SK-N-SH treated with all-trans-retinoic acid at 6 μM for 48 hours (cell line): Measurements from ENCODE around the gene CCDC63.

ENCODE experiments used
- ATAC-seq: fragments of 200-7000 bp; cut with Tn5 transposase; 3 replicates; pipeline ENCODE4 v1.9.1; 2020; ENCODE audit warnings: mild to moderate bottlenecking, moderate library complexity
- ARNTL ChIP-seq: fragments of 450-650 bp; formaldehyde crosslinking; IDR thresholded peaks from 2 replicates; pipeline ENCODE4 v1.5.0; 2020; ENCODE audit warnings: low read depth, mild to moderate bottlenecking, moderate library complexity, borderline replicate concordance
- BACH2 ChIP-seq: fragments of 250-450 bp; sonication (Bioruptor Pico); IDR thresholded peaks from 2 replicates; pipeline ENCODE4 v1.9.0; 2021; ENCODE audit warnings: mild to moderate bottlenecking, borderline replicate concordance
- CSDC2 ChIP-seq: fragments of 250-450 bp; sonication (Bioruptor Pico); IDR thresholded peaks from 2 replicates; pipeline ENCODE4 v1.5.0; 2020; ENCODE audit warnings: mild to moderate bottlenecking, moderate library complexity
- ESRRG ChIP-seq: fragments of 250-450 bp; sonication (Bioruptor Pico); IDR thresholded peaks from 2 replicates; pipeline ENCODE4 v1.6.1; 2021; ENCODE audit warnings: mild to moderate bottlenecking
- GLIS3 ChIP-seq: fragments of 250-450 bp; sonication (Bioruptor Pico); IDR thresholded peaks from 2 replicates; pipeline ENCODE4 v1.5.0; 2020; ENCODE audit warnings: mild to moderate bottlenecking, moderate library complexity
- OSR1 ChIP-seq: fragments of 250-450 bp; sonication (Bioruptor Pico); IDR thresholded peaks from 2 replicates; pipeline ENCODE4 v1.8.0; 2022; ENCODE audit warnings: moderate library complexity, mild to moderate bottlenecking, inconsistent platforms
- PPARA ChIP-seq: fragments of 250-450 bp; sonication (Bioruptor Pico); IDR thresholded peaks from 2 replicates; pipeline ENCODE4 v1.5.0; 2020; ENCODE audit warnings: mild to moderate bottlenecking, borderline replicate concordance
- RARB ChIP-seq: fragments of 250-450 bp; sonication (Bioruptor Pico); IDR thresholded peaks from 2 replicates; pipeline ENCODE4 v1.8.0; 2021; ENCODE audit warnings: mild to moderate bottlenecking, moderate library complexity
- SNAI2 ChIP-seq: fragments of 250-450 bp; sonication (Bioruptor Pico); IDR thresholded peaks from 2 replicates; pipeline ENCODE4 v1.5.0; 2020; ENCODE audit warnings: mild to moderate bottlenecking, moderate library complexity
- TCF4 ChIP-seq: fragments of 250-450 bp; sonication (Bioruptor Pico); IDR thresholded peaks from 2 replicates; pipeline ENCODE4 v1.8.0; 2021; ENCODE audit warnings: mild to moderate bottlenecking, moderate library complexity, borderline replicate concordance
- TOX ChIP-seq: fragments of 250-450 bp; sonication (Bioruptor Pico); IDR thresholded peaks from 2 replicates; pipeline ENCODE4 v1.8.0; 2021; ENCODE audit warnings: mild to moderate bottlenecking, moderate library complexity, borderline replicate concordance
- TSHZ2 ChIP-seq: fragments of 250-450 bp; sonication (Bioruptor Pico); IDR thresholded peaks from 2 replicates; pipeline ENCODE4 v1.5.0; 2020; ENCODE audit warnings: mild to moderate bottlenecking, moderate library complexity
- ZC3H10 ChIP-seq: fragments of 250-450 bp; sonication (Bioruptor Pico); IDR thresholded peaks from 2 replicates; pipeline ENCODE4 v1.5.1; 2021; ENCODE audit warnings: mild to moderate bottlenecking, moderate library complexity
- ZFP3 ChIP-seq: fragments of 250-450 bp; sonication (Bioruptor Pico); IDR thresholded peaks from 2 replicates; pipeline ENCODE4 v1.5.0; 2020; ENCODE audit warnings: mild to moderate bottlenecking, moderate library complexity
- ZFP30 ChIP-seq: fragments of 450-650 bp; formaldehyde crosslinking; IDR thresholded peaks from 2 replicates; pipeline ENCODE4 v1.5.0; 2022; ENCODE audit warnings: mild to moderate bottlenecking, moderate library complexity
- ZNF565 ChIP-seq: fragments of 450-650 bp; formaldehyde crosslinking; conservative IDR thresholded peaks from 2 replicates; pipeline ENCODE4 v1.5.0; 2020; ENCODE audit warnings: low read depth, mild to moderate bottlenecking, moderate library complexity
- ZNF70 ChIP-seq: fragments of 450-650 bp; formaldehyde crosslinking; IDR thresholded peaks from 2 replicates; pipeline ENCODE4 v1.5.0; 2020; ENCODE audit warnings: mild to moderate bottlenecking, moderate library complexity
- ZNF8 ChIP-seq: fragments of 450-650 bp; formaldehyde crosslinking; IDR thresholded peaks from 2 replicates; pipeline ENCODE4 v1.5.0; 2020; ENCODE audit warnings: mild to moderate bottlenecking, moderate library complexity
- TF ChIP-seq, protein P1 (sequence below): fragments of 250-450 bp; sonication (Bioruptor Pico); IDR thresholded peaks from 2 replicates; pipeline ENCODE4 v1.8.0; 2020; ENCODE audit warnings: mild to moderate bottlenecking, moderate library complexity, borderline replicate concordance
- TF ChIP-seq, protein P2 (sequence below): fragments of 250-450 bp; sonication (Bioruptor Pico); IDR thresholded peaks from 2 replicates; pipeline ENCODE4 v1.5.1; 2020; ENCODE audit warnings: low read depth, mild to moderate bottlenecking, moderate library complexity
- TF ChIP-seq, protein P3 (sequence below): fragments of 250-450 bp; sonication (Bioruptor Pico); IDR thresholded peaks from 2 replicates; pipeline ENCODE4 v1.5.1; 2021; ENCODE audit warnings: mild to moderate bottlenecking, moderate library complexity
- TF ChIP-seq, protein P4 (sequence below): fragments of 250-450 bp; sonication (Bioruptor Pico); IDR thresholded peaks from 2 replicates; pipeline ENCODE4 v1.8.0; 2021; ENCODE audit warnings: low read depth, mild to moderate bottlenecking, moderate library complexity, borderline replicate concordance

Gene CCDC63

GRCh38 chr12:110844551-110845338 is 2.0 kb upstream of the CCDC63 start:
- ATAC-seq: peak; percentile 86

DNA sequence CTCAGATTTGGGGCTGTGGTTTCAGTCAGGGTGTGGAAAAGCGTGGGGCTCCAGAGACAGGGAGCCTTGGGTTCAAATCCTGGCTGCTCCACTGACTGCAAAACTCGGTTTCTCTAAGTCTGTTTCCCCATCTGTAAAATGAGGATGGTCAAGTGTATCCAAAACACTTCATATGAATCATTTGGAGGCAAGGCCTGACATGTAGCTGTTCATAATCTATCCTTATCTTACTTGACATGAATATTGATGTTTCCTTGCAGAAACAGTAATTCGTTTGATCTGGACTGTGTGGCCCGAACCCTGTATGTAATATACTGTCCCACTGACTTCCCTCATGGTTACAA is 1.5 kb upstream of the CCDC63 start:
- TF ChIP-seq ZFP30 (CRISPR knock-in tag) (no peak), PPARA (CRISPR knock-in tag) (no peak), RARB (CRISPR knock-in tag) (no peak), ZNF70 (CRISPR knock-in tag) (no peak), CSDC2 (no peak), ZNF565 (CRISPR knock-in tag) (no peak), GLIS3 (CRISPR knock-in tag) (no peak), OSR1 (no peak), BACH2 (CRISPR knock-in tag) (no peak), ESRRG (no peak), SNAI2 (CRISPR knock-in tag) (no peak), TSHZ2 (CRISPR knock-in tag) (no peak), ARNTL (no peak), ZFP3 (CRISPR knock-in tag) (no peak)
- TF ChIP-seq, protein P1, sequence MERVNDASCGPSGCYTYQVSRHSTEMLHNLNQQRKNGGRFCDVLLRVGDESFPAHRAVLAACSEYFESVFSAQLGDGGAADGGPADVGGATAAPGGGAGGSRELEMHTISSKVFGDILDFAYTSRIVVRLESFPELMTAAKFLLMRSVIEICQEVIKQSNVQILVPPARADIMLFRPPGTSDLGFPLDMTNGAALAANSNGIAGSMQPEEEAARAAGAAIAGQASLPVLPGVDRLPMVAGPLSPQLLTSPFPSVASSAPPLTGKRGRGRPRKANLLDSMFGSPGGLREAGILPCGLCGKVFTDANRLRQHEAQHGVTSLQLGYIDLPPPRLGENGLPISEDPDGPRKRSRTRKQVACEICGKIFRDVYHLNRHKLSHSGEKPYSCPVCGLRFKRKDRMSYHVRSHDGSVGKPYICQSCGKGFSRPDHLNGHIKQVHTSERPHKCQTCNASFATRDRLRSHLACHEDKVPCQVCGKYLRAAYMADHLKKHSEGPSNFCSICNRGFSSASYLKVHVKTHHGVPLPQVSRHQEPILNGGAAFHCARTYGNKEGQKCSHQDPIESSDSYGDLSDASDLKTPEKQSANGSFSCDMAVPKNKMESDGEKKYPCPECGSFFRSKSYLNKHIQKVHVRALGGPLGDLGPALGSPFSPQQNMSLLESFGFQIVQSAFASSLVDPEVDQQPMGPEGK (CRISPR knock-in tag): no peak
- no peak for ATAC-seq

More at GRCh38 chr12:110844551-110845338, 2.0 kb upstream of the CCDC63 start:
- no peak for TF ChIP-seq TOX
- TF ChIP-seq ZNF70 (CRISPR knock-in tag): no peak
- no peak for TF ChIP-seq ESRRG
- TF ChIP-seq PPARA (CRISPR knock-in tag): no peak
- TF ChIP-seq, protein P2, sequence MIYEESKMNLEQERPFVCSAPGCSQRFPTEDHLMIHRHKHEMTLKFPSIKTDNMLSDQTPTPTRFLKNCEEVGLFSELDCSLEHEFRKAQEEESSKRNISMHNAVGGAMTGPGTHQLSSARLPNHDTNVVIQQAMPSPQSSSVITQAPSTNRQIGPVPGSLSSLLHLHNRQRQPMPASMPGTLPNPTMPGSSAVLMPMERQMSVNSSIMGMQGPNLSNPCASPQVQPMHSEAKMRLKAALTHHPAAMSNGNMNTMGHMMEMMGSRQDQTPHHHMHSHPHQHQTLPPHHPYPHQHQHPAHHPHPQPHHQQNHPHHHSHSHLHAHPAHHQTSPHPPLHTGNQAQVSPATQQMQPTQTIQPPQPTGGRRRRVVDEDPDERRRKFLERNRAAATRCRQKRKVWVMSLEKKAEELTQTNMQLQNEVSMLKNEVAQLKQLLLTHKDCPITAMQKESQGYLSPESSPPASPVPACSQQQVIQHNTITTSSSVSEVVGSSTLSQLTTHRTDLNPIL: no peak
- TF ChIP-seq ZNF565 (CRISPR knock-in tag): no peak
- no peak for TF ChIP-seq ZFP3 (CRISPR knock-in tag)
- no peak for TF ChIP-seq ZNF8 (CRISPR knock-in tag)
- TF ChIP-seq, protein P3, sequence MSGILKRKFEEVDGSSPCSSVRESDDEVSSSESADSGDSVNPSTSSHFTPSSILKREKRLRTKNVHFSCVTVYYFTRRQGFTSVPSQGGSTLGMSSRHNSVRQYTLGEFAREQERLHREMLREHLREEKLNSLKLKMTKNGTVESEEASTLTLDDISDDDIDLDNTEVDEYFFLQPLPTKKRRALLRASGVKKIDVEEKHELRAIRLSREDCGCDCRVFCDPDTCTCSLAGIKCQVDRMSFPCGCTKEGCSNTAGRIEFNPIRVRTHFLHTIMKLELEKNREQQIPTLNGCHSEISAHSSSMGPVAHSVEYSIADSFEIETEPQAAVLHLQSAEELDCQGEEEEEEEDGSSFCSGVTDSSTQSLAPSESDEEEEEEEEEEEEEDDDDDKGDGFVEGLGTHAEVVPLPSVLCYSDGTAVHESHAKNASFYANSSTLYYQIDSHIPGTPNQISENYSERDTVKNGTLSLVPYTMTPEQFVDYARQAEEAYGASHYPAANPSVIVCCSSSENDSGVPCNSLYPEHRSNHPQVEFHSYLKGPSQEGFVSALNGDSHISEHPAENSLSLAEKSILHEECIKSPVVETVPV (CRISPR knock-in tag): no peak
- TF ChIP-seq ZFP30 (CRISPR knock-in tag): no peak
- no peak for TF ChIP-seq TCF4 (CRISPR knock-in tag)
- TF ChIP-seq TSHZ2 (CRISPR knock-in tag): no peak
- TF ChIP-seq, protein P4, sequence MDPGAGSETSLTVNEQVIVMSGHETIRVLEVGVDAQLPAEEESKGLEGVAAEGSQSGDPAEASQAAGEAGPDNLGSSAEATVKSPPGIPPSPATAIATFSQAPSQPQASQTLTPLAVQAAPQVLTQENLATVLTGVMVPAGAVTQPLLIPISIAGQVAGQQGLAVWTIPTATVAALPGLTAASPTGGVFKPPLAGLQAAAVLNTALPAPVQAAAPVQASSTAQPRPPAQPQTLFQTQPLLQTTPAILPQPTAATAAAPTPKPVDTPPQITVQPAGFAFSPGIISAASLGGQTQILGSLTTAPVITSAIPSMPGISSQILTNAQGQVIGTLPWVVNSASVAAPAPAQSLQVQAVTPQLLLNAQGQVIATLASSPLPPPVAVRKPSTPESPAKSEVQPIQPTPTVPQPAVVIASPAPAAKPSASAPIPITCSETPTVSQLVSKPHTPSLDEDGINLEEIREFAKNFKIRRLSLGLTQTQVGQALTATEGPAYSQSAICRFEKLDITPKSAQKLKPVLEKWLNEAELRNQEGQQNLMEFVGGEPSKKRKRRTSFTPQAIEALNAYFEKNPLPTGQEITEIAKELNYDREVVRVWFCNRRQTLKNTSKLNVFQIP: no peak
- no peak for TF ChIP-seq ZC3H10
- TF ChIP-seq BACH2 (CRISPR knock-in tag): no peak
